HG03460 (cell line): Measurements from ENCODE around the gene AMACR.
A peak's percentile ranks its signal among the peaks of the same experiment; 100 is the strongest.
"Not testable (repeated sequence)": the region's sequence is repeated elsewhere in the genome, so short reads cannot be mapped to it uniquely, and the experiment has no call there.

Experiments
- ATAC-seq: cut with Tn5 transposase; IDR thresholded peaks from one replicate; pipeline ENCODE4 v1.9.1; 2021; ENCODE audit not compliant: unreplicated experiment

The AMACR gene

GRCh38 chr5:34038390-34038789 lies 30.5 kb upstream of the AMACR start:
- ATAC-seq = no peak

GRCh38 chr5:34037726-34038125 lies 29.9 kb upstream of the AMACR start:
- no peak for ATAC-seq

GRCh38 chr5:34035756-34036155 lies 27.9 kb upstream of the AMACR start:
- no peak for ATAC-seq

GRCh38 chr5:34034534-34035327 lies 26.9 kb upstream of the AMACR start:
- ATAC-seq = peak; percentile 72

- no peak for ATAC-seq
These were observed 24.1 kb upstream of the AMACR start for GRCh38 chr5:34031966-34032365.

GRCh38 chr5:34031117-34031516 lies 23.3 kb upstream of the AMACR start:
- no peak for ATAC-seq

GRCh38 chr5:34030585-34030984 lies 22.7 kb upstream of the AMACR start:
- not testable (repeated sequence) for ATAC-seq

DNA sequence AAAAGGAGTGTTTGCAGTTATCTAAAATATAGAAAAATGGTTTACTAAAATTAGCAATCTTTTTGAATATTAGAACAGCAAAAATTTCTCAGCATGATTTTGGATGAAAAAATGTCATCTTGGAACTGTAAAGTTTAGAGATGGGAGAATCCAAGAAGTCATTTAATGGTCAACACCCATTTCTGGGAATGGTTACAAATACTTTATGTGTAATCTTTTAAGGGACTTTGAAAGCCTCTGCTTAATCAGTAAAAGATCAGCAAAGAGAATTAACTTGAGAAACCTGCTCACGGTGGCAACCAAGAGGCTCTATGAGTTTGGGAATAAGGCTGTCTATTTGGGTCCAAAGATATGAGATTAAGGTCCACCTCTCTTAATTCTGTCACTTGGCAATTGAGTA lies 22.2 kb upstream of the AMACR start:
- no peak for ATAC-seq

DNA sequence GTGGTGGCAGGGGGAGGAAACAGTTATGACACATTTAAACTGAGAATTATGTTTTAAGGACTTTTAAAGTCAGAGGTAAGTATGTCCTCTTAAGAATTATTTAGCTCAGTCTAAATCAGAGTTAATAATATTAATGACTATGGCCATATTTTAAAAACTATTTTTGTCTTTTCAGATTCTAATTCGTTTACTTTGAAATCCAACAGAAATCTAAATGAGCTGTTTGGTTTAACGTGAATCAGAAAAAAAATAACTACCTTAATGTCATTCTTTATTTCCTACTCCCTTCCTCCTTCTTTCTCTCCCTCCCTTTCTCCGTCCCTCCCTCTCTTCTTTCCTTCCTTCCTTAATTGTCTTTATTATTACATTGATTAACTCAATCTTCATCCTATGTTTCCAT lies 20.5 kb upstream of the AMACR start:
- ATAC-seq = no peak

- no peak for ATAC-seq
These were observed 18.4 kb upstream of the AMACR start for GRCh38 chr5:34026089-34026761.

- ATAC-seq = peak; percentile 88
These were observed 14.4 kb upstream of the AMACR start for GRCh38 chr5:34022121-34022705.

- ATAC-seq = no peak
These were observed 13.5 kb upstream of the AMACR start for GRCh38 chr5:34021334-34021733.

- no peak for ATAC-seq
These were observed 12.9 kb upstream of the AMACR start for GRCh38 chr5:34020726-34021125.

- ATAC-seq = no peak
These were observed 9.4 kb upstream of the AMACR start for GRCh38 chr5:34017254-34017653.

- ATAC-seq = no peak
These were observed 8.9 kb upstream of the AMACR start for GRCh38 chr5:34016750-34017149.

DNA sequence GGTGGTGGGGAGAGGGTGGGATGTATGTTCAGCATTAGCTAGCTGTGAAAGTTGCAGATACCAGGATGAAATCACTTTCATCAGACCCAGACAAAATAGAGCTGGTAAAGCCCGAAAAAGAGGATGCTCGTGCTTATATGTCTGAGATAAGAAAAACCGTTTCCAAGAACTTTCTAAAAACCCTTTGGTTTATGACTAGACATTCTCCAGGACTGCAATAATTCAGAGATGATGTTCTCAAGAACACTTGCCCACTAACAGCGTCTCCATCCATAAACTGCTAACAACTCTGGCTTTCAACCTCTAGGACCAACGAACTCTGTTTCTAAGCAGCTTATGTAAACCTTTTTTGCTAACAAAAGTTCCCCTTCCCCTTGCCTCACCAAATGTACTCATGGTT lies 8.4 kb upstream of the AMACR start:
- ATAC-seq = no peak

DNA sequence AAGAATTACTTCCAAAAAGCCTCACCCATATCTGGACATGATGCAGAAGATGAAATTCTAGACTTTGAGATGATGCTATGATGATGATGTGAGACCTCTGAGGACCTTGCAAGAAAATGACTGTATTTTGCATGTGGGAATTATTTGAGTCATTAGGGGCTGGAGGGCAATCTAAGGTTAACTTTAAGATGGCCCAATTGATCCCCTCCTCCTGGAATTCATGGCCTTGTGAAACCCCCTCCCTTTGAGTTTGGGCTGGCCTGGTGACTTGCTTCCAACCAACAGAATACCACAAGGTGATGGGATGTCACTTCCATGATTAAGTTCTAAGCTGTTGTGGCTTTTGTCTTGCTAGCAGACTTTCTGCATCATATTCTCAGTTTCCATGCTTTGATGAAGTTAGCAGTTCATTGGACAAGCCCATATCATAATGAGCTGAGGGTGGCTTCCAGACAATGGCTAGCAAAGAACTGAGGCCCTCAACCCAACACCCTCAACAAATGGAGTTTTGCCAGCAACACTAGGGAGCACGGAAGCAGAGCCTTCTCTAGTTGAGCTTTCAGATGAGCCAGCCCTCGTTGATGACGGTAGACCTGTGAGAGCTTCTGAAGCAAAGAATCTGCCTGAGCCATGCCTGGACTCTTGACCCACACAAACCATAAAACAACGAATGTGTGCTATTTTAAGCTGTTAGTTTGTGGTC lies 7.4 kb upstream of the AMACR start:
- ATAC-seq = no peak

GRCh38 chr5:34014626-34015025 lies 6.8 kb upstream of the AMACR start:
- ATAC-seq = no peak

- no peak for ATAC-seq
These were observed 5.7 kb upstream of the AMACR start for GRCh38 chr5:34013547-34013946.

DNA sequence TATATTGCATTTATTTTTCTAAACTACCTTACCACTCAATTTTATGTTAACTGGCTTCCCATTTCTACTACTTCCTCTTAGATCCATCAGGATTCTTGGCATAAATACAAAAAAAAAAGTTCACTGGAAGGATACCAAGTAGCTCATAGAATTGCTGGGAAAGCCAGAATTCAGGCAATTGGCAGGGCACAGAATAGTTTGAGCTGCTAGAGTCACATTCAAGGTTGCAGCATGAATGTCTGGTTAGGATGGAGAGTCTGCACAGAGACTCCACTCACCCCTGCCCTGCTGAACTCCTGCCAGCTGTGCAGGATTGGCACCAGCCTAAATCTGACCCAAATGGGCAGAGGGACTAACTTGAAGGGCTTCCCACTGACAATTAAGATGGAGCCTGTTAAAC lies 4.9 kb upstream of the AMACR start:
- ATAC-seq = no peak

DNA sequence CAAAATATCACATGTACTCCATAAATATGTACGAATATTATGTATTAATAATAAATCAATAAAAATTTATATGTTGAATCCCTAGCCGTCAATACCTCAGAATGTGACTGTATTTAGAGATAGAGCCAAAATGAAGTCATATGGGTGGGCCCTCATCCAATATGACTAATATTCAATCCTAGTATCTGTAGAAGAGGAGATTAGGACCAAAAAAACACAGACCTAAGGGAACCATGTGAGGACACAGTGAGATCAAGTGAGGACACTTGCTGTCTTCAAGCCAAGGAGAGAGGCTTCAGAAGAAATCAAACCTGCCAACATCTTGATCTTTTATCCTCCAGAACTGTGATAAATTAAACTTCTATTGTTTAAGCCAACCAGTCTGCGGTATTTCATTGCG lies 3.7 kb upstream of the AMACR start:
- no peak for ATAC-seq

GRCh38 chr5:34010146-34010545 lies 2.3 kb upstream of the AMACR start:
- ATAC-seq = not testable (repeated sequence)
